ENCODE measurements around the gene MAP2K3.

The MAP2K3 gene

DNA sequence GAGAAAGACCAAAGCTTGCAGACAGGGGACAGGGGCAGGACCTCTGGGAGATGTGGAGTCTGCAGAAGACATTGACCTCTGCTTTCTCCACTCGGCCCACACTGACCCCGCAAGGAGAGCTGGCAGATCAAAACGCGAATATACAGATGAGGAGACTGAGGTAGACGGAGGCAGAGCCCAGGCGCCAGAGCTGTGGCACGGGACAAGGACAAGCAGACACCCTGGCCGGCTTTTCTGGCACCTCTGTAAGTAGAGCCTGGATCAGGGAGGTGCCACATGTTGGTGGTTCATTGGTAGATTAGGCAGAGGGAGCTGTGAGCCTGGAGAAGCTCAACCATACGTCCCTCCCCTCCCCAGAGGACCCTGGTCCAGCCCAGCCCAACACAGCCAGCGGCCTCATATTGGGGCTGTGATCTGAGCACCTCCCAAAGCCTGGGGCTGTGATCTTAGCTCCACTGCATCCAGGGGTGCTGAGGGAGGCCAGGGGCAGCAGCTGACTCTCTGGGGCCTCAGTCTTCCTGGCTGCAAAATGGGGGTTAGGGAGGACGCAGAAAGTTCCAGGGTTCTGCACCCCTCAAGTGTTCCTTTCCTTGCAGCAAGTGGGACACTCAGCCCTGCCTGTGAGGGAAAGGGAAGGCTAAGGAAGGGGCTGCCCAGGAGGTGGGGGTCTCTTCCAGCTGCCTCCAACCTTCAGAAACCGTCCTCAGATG lies 35.3 kb upstream of the MAP2K3 start:
- H3K4me3 ChIP-seq (ENCODE audit: control insufficient read depth, low read depth, low read length): no peak overlapping the region
- DNase-seq (ENCODE audit: low read depth): no peak

DNA sequence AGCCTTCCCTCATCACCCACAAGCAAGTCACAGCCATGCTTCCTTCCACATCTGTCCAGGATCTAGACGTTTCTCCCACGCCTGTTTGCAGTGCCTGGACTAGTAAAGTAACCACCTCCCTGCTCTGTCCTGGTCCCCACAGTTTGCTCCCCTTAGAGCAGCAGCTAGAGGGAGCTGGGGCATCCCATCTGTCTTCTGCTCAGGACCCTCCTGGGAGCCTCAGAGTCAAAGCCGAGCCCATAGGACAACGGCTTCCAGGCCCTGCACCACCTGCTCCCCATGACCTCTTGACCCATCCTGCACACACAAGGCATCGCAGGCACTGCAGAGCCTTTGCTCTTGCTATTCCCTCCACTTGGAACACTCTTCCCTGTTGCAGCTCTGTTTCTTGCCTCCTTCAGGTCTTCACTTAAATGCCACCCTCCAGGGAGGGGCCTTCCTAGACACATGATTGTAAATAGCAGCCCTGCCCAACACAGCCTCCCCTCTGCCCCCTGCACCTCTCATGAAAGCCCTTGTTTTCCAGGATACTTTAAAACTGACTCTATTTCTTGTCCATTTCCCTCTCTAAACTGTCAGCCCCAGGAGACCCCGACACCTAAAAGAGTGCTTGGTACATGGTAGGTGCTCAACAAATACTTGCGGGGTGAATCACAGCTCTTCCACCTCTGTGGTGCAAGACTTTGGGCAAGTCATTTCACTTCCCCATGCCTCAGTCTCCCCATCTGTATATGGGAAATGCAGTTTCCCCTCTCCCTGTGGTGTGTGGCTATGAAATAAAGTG lies 34.4 kb upstream of the MAP2K3 start:
- DNase-seq (ENCODE audit: low read depth): no peak
- TF ChIP-seq, protein P1, sequence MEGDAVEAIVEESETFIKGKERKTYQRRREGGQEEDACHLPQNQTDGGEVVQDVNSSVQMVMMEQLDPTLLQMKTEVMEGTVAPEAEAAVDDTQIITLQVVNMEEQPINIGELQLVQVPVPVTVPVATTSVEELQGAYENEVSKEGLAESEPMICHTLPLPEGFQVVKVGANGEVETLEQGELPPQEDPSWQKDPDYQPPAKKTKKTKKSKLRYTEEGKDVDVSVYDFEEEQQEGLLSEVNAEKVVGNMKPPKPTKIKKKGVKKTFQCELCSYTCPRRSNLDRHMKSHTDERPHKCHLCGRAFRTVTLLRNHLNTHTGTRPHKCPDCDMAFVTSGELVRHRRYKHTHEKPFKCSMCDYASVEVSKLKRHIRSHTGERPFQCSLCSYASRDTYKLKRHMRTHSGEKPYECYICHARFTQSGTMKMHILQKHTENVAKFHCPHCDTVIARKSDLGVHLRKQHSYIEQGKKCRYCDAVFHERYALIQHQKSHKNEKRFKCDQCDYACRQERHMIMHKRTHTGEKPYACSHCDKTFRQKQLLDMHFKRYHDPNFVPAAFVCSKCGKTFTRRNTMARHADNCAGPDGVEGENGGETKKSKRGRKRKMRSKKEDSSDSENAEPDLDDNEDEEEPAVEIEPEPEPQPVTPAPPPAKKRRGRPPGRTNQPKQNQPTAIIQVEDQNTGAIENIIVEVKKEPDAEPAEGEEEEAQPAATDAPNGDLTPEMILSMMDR (conservative IDR thresholded peaks at IDR 0.05; ENCODE audit: control insufficient read depth, insufficient read depth, low read depth, low read length): no peak
- H3K4me3 ChIP-seq (ENCODE audit: control insufficient read depth, low read depth, low read length): no peak overlapping the region

More for the DNA sequence above, 35.3 kb upstream of the MAP2K3 start:
- TF ChIP-seq, protein P1 (conservative IDR thresholded peaks at IDR 0.05; ENCODE audit: control insufficient read depth, insufficient read depth, low read depth, low read length): no peak

DNA sequence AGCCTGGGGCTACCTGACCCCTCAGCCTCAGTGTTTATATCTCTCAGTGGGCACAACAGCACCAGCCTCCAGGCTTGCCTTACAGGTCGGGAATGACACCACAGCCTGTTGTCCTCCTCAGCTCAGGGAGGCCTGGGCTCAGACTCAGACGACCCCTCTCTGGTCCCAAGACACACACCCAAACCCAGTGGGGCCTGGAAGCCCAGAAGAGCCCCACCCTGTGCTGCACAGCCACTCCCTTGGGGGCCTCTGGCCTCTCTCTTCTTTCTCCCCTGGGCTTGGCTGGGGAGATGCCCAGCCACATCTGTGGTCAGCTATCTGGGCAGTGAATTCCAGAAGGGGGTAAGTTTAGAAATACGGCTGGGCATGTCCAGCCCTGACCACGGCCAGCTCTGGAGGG lies 33.7 kb upstream of the MAP2K3 start:
- no peak for DNase-seq (ENCODE audit: low read depth)
- TF ChIP-seq, protein P1 (conservative IDR thresholded peaks at IDR 0.05; ENCODE audit: control insufficient read depth, insufficient read depth, low read depth, low read length): no peak
- no peak overlapping the region for H3K4me3 ChIP-seq (ENCODE audit: control insufficient read depth, low read depth, low read length)

DNA sequence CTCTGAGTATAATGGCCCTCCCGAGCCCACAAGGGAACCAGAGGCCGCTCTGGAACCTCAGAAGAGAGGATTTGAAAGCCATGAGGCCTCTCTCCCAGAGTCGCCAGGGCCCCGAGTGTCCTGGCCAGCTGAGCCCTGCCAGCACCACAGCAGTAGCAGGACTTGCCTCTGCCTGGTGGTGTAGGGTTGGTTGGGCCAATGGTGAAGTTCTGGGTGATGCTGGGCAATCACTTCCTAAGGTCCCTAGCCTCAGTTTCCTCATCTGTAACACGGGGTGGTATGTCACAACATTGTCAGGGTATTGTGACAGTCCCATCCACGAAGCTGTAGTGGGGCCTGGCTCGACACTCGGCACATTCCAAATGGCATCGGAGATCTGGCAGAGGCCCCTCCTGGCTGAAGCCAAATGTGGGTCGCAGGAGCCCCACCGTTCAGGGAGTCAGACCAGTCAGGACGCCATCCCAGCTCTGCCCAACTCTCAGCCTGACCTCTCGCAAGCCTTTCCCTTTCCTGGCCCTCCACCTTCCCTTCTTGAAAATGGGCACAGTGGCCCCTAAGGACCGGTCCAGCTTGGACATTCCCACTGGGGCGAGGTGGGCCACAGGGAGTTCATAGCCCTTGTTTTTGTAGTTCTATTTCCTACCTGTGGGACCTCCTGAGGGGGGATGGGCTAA lies 33.0 kb upstream of the MAP2K3 start:
- no peak for DNase-seq (ENCODE audit: low read depth)
- TF ChIP-seq, protein P1 (conservative IDR thresholded peaks at IDR 0.05; ENCODE audit: control insufficient read depth, insufficient read depth, low read depth, low read length): no peak
- no peak overlapping the region for H3K4me3 ChIP-seq (ENCODE audit: control insufficient read depth, low read depth, low read length)

DNA sequence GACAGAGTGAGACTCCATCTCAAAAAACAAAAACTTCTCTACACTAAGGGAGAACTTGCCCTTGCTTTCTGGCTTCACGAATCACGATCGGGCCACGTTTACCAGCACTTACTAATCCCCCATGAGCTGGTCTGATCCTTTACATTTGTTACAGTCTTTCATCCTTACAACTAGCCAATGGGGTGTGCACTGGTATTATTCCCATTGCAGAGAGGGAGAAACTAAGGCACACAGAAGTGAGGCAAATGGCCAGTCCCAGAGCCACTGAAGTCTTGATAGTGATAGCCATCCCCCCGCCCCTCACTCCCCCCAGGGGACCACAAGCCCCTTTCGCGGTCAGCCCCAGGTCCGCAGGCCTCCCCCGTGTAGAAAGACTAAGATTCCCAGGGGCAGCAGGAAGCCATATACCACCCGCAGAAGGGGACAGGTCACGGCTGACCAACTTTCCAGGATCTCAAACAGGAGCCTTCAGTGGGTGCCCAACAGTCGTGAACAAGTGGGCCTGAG lies 32.2 kb upstream of the MAP2K3 start:
- no peak for DNase-seq (ENCODE audit: low read depth)
- TF ChIP-seq, protein P1 (conservative IDR thresholded peaks at IDR 0.05; ENCODE audit: control insufficient read depth, insufficient read depth, low read depth, low read length): no peak
- peak overlapping the region; percentile 40 for H3K4me3 ChIP-seq (ENCODE audit: control insufficient read depth, low read depth, low read length)

DNA sequence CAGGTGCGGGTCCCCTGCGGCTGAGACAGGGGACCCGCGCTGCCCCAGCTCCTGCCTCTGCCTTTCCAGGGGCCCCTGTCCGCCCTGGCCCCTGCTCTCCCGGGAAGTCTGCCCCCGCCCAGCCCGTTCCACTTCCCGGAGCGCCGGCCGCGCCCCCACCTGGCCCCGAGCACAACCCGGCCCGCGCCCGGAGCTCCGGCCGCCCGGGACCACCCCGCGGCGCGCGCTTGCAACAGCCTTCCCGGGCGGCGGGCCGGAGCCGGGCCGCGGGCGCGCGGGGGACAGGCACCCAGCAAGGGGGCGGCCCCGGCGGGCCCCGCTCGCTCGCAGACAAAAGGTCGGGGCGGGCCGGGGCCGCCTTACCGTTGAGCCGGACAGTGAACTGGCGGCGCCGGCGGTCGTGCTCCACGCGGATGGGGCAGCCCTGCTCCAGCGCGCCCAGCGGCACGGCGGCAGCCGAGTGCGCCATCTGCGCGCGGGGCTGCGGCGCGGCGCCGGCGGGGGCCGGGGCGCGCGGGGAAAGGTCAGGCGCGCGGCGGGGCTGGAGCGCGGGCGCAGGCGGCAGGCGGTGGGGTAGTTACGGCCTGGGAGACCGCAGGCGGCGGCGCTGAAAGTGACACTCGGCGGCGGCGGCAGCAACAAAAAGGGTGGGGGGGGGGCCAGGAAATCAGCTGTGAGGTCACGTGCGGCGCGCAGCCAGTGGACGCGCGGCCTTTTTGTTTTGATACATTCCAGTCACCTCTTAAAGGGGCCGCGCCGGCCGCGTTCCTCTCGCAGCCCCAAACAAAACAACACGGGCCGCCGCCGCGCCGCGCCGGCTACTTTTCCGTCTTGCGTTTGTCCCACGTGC lies 31.5 kb upstream of the MAP2K3 start, which contains the start of gene NATD1:
TSS of gene NATD1 (minus strand) at position 615 of the 850 bp plus-strand sequence. CDS start at position 469, 146 bp downstream.
- peak; percentile 78 for DNase-seq (ENCODE audit: low read depth)
- H3K4me3 ChIP-seq (ENCODE audit: control insufficient read depth, low read depth, low read length): peak within 1 kb of the TSS; percentile 49
- TF ChIP-seq, protein P1 (conservative IDR thresholded peaks at IDR 0.05; ENCODE audit: control insufficient read depth, insufficient read depth, low read depth, low read length): no peak

Data from fibroblast of mammary gland (primary cell).